HepG2 (cell line): ENCODE results near the gene FOXL3. TPM values are rescaled to one million over a fixed set of nuclear protein-coding genes. Genes with fewer than 3 reads are reported as not detected.
A peak's percentile ranks its signal among the peaks of the same experiment; 100 is the strongest.

Experiments
- HNRNPK ChIP-seq: fragments of 200-400 bp; formaldehyde crosslinking; IDR thresholded peaks from 2 replicates; pipeline ENCODE4 v1.6.1; 2018; ENCODE audit warnings: low read length, low read depth, moderate library complexity, mild to moderate bottlenecking; ENCODE audit not compliant: poor library complexity, severe bottlenecking
- MTA3 ChIP-seq: sonication (generic); formaldehyde crosslinking; IDR thresholded peaks from 2 replicates; pipeline ENCODE4 v1.4.0; 2020; ENCODE audit warnings: missing genetic modification reagents
- RXRA ChIP-seq: sonication (generic); formaldehyde crosslinking; IDR thresholded peaks from 2 replicates; pipeline ENCODE4 v1.5.1; 2020; ENCODE audit warnings: missing genetic modification reagents
- ZNF292 ChIP-seq: sonication (generic); formaldehyde crosslinking; IDR thresholded peaks from 2 replicates; pipeline ENCODE4 v1.8.1; 2022; ENCODE audit warnings: mild to moderate bottlenecking, low read depth, missing genetic modification reagents, borderline replicate concordance
- ZNF737 ChIP-seq: sonication (generic); formaldehyde crosslinking; IDR thresholded peaks from 2 replicates; pipeline ENCODE4 v1.5.0; 2020; ENCODE audit warnings: missing genetic modification reagents, mild to moderate bottlenecking, borderline replicate concordance
- polyA plus RNA-seq, 8 experiments: library from polyadenylated mRNA; depleted of rRNA in 3 of 8; stranded (reverse) in 7 of 8; unstranded in 1 of 8; fragments of >200 nt; fragmentation: Illumina TruSeq in 4 of 8; extraction: Trizol in 4 of 8; gene quantifications; 2 replicates each; pipeline versions ENCODE4 v1.2.1 to v1.2.3, GENCODE V29; 2011 to 2016; ENCODE audit warnings: low read depth in 4 of 8, missing spikeins in 1 of 8, mixed read lengths in 1 of 8; ENCODE audit not compliant: insufficient read depth in 1 of 8
- total RNA-seq, 5 experiments: library from RNA; depleted of rRNA; stranded (reverse); fragments of >200 nt; fragmentation: Illumina TruSeq; extraction: Trizol; gene quantifications; 2 replicates each; pipeline ENCODE4 v1.2.3, GENCODE V29; 2016; ENCODE audit warnings: low read depth in 1 of 5
- TF ChIP-seq, protein P1 (sequence below): sonication (generic); formaldehyde crosslinking; IDR thresholded peaks from 2 replicates; pipeline ENCODE4 v1.4.0; 2020; ENCODE audit warnings: mild to moderate bottlenecking, missing genetic modification reagents, borderline replicate concordance
- TF ChIP-seq, protein P2 (sequence below): sonication (generic); formaldehyde crosslinking; IDR thresholded peaks from 2 replicates; pipeline ENCODE4 v1.4.0; 2020; ENCODE audit warnings: missing genetic modification reagents, mild to moderate bottlenecking, borderline replicate concordance
- TF ChIP-seq, protein P3 (sequence below): sonication (generic); formaldehyde crosslinking; IDR thresholded peaks from 2 replicates; pipeline ENCODE4 v1.5.1; 2020; ENCODE audit warnings: mild to moderate bottlenecking, missing genetic modification reagents, borderline replicate concordance
- TF ChIP-seq, protein P4 (sequence below): sonication (generic); formaldehyde crosslinking; IDR thresholded peaks from 2 replicates; pipeline ENCODE4 v1.4.0; 2020; ENCODE audit warnings: missing genetic modification reagents
- TF ChIP-seq, protein P5 (sequence below): sonication (generic); formaldehyde crosslinking; IDR thresholded peaks from 2 replicates; pipeline ENCODE4; 2020; ENCODE audit warnings: missing genetic modification reagents, mild to moderate bottlenecking, borderline replicate concordance

Gene FOXL3
- total and polyA plus RNA-seq, 2 of the 13 experiments (the other 11 are each of a cell fraction or from before 2014, with no cell fraction given) = not detected

DNA sequence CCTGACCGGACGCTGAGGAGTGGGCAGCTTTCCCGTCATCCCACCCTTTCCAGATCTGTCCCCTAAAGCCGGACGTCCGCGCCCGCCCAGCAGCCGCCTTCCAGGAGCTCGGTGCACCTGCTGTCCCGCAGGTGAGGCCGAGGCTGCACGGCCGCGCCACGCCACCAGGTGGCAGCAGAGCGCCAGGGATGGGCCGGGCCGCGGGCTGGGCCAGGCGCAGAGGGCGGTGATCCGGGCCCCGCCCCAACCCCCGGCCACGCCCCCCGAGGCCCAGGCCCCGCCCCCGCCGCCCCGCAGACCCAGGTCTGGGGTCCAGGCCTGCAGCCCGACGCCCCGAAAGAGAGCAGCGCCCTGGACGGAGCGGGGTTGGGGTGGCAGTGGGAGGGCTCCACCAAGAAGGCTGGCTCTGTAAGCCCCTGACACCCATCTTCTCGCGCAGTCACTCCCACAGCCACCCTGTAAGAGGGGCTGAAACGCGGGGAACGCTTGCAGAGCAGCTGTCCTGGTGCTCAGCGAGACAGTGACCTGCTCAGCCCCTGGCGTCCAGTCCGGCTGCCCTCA lies 32.2 kb downstream of the FOXL3 start (continued):
- TF ChIP-seq, protein P1, sequence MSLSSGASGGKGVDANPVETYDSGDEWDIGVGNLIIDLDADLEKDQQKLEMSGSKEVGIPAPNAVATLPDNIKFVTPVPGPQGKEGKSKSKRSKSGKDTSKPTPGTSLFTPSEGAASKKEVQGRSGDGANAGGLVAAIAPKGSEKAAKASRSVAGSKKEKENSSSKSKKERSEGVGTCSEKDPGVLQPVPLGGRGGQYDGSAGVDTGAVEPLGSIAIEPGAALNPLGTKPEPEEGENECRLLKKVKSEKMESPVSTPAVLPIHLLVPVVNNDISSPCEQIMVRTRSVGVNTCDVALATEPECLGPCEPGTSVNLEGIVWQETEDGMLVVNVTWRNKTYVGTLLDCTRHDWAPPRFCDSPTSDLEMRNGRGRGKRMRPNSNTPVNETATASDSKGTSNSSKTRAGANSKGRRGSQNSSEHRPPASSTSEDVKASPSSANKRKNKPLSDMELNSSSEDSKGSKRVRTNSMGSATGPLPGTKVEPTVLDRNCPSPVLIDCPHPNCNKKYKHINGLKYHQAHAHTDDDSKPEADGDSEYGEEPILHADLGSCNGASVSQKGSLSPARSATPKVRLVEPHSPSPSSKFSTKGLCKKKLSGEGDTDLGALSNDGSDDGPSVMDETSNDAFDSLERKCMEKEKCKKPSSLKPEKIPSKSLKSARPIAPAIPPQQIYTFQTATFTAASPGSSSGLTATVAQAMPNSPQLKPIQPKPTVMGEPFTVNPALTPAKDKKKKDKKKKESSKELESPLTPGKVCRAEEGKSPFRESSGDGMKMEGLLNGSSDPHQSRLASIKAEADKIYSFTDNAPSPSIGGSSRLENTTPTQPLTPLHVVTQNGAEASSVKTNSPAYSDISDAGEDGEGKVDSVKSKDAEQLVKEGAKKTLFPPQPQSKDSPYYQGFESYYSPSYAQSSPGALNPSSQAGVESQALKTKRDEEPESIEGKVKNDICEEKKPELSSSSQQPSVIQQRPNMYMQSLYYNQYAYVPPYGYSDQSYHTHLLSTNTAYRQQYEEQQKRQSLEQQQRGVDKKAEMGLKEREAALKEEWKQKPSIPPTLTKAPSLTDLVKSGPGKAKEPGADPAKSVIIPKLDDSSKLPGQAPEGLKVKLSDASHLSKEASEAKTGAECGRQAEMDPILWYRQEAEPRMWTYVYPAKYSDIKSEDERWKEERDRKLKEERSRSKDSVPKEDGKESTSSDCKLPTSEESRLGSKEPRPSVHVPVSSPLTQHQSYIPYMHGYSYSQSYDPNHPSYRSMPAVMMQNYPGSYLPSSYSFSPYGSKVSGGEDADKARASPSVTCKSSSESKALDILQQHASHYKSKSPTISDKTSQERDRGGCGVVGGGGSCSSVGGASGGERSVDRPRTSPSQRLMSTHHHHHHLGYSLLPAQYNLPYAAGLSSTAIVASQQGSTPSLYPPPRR (CRISPR knock-in tag) = no peak
- no peak for TF ChIP-seq MTA3 (CRISPR knock-in tag)
- TF ChIP-seq, protein P2, sequence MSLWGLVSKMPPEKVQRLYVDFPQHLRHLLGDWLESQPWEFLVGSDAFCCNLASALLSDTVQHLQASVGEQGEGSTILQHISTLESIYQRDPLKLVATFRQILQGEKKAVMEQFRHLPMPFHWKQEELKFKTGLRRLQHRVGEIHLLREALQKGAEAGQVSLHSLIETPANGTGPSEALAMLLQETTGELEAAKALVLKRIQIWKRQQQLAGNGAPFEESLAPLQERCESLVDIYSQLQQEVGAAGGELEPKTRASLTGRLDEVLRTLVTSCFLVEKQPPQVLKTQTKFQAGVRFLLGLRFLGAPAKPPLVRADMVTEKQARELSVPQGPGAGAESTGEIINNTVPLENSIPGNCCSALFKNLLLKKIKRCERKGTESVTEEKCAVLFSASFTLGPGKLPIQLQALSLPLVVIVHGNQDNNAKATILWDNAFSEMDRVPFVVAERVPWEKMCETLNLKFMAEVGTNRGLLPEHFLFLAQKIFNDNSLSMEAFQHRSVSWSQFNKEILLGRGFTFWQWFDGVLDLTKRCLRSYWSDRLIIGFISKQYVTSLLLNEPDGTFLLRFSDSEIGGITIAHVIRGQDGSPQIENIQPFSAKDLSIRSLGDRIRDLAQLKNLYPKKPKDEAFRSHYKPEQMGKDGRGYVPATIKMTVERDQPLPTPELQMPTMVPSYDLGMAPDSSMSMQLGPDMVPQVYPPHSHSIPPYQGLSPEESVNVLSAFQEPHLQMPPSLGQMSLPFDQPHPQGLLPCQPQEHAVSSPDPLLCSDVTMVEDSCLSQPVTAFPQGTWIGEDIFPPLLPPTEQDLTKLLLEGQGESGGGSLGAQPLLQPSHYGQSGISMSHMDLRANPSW (CRISPR knock-in tag) = no peak
- TF ChIP-seq ZNF737 (CRISPR knock-in tag) = no peak
- TF ChIP-seq HNRNPK = peak; percentile 24
- TF ChIP-seq, protein P3, sequence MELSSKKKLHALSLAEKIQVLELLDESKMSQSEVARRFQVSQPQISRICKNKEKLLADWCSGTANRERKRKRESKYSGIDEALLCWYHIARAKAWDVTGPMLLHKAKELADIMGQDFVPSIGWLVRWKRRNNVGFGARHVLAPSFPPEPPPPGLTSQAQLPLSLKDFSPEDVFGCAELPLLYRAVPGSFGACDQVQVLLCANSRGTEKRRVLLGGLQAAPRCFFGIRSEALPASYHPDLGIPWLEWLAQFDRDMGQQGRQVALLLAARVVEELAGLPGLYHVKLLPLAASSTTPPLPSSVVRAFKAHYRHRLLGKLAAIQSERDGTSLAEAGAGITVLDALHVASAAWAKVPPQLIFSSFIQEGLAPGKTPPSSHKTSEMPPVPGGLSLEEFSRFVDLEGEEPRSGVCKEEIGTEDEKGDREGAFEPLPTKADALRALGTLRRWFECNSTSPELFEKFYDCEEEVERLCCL (CRISPR knock-in tag) = no peak
- TF ChIP-seq, protein P4, sequence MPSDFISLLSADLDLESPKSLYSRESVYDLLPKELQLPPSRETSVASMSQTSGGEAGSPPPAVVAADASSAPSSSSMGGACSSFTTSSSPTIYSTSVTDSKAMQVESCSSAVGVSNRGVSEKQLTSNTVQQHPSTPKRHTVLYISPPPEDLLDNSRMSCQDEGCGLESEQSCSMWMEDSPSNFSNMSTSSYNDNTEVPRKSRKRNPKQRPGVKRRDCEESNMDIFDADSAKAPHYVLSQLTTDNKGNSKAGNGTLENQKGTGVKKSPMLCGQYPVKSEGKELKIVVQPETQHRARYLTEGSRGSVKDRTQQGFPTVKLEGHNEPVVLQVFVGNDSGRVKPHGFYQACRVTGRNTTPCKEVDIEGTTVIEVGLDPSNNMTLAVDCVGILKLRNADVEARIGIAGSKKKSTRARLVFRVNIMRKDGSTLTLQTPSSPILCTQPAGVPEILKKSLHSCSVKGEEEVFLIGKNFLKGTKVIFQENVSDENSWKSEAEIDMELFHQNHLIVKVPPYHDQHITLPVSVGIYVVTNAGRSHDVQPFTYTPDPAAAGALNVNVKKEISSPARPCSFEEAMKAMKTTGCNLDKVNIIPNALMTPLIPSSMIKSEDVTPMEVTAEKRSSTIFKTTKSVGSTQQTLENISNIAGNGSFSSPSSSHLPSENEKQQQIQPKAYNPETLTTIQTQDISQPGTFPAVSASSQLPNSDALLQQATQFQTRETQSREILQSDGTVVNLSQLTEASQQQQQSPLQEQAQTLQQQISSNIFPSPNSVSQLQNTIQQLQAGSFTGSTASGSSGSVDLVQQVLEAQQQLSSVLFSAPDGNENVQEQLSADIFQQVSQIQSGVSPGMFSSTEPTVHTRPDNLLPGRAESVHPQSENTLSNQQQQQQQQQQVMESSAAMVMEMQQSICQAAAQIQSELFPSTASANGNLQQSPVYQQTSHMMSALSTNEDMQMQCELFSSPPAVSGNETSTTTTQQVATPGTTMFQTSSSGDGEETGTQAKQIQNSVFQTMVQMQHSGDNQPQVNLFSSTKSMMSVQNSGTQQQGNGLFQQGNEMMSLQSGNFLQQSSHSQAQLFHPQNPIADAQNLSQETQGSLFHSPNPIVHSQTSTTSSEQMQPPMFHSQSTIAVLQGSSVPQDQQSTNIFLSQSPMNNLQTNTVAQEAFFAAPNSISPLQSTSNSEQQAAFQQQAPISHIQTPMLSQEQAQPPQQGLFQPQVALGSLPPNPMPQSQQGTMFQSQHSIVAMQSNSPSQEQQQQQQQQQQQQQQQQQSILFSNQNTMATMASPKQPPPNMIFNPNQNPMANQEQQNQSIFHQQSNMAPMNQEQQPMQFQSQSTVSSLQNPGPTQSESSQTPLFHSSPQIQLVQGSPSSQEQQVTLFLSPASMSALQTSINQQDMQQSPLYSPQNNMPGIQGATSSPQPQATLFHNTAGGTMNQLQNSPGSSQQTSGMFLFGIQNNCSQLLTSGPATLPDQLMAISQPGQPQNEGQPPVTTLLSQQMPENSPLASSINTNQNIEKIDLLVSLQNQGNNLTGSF (CRISPR knock-in tag) = no peak
- TF ChIP-seq ZNF292 = no peak
- no peak for TF ChIP-seq RXRA (CRISPR knock-in tag)
- TF ChIP-seq, protein P5, sequence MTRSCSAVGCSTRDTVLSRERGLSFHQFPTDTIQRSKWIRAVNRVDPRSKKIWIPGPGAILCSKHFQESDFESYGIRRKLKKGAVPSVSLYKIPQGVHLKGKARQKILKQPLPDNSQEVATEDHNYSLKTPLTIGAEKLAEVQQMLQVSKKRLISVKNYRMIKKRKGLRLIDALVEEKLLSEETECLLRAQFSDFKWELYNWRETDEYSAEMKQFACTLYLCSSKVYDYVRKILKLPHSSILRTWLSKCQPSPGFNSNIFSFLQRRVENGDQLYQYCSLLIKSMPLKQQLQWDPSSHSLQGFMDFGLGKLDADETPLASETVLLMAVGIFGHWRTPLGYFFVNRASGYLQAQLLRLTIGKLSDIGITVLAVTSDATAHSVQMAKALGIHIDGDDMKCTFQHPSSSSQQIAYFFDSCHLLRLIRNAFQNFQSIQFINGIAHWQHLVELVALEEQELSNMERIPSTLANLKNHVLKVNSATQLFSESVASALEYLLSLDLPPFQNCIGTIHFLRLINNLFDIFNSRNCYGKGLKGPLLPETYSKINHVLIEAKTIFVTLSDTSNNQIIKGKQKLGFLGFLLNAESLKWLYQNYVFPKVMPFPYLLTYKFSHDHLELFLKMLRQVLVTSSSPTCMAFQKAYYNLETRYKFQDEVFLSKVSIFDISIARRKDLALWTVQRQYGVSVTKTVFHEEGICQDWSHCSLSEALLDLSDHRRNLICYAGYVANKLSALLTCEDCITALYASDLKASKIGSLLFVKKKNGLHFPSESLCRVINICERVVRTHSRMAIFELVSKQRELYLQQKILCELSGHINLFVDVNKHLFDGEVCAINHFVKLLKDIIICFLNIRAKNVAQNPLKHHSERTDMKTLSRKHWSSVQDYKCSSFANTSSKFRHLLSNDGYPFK = no peak
